Head of caudate nucleus (tissue), 42 donors: ENCODE measurements around the gene SMTN.
"Not testable (repeated sequence)": the region's sequence is repeated elsewhere in the genome, so short reads cannot be mapped to it uniquely, and the experiment has no call there.

Source experiments
- DNase-seq, 42 donors: peaks; one replicate each; pipeline versions ENCODE4 v3.0.0 to v3.0.0-alpha.2; 2020 to 2021; ENCODE audit warnings: mixed read lengths in 7 of 42
- intact Hi-C: fragments of 100-400 bp; cut with DNase I; formaldehyde crosslinking; loops from one replicate; pipeline ENCODE4 v1.15.0; 2022

SMTN gene

DNA sequence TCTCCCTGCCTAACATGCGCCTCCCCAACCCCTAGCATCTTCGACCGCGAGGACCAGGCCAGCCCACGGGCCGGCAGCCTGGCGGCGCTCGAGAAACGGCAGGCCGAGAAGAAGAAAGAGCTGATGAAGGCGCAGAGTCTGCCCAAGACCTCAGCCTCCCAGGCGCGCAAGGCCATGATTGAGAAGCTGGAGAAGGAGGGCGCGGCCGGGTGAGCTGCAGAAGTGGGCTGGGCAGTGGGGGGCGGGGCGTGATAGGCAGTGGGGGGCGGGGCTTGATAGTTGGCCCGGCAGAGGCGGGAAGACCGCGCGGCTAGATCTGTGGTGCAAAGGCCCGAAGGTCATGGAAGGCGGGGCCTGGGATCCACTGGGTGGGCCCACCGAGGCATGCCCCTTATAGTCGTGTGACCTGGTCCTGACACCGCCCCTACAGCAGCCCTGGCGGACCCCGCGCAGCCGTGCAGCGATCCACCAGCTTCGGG is 17.6 kb downstream of the SMTN start:
- peak in 2 of 42 donors; percentile 44 to 65 for DNase-seq
- intact Hi-C loops: loop anchor here (10.0 kb wide), 1 partner anchor 136 kb away; no protein-coding TSS in a partner anchor

DNA sequence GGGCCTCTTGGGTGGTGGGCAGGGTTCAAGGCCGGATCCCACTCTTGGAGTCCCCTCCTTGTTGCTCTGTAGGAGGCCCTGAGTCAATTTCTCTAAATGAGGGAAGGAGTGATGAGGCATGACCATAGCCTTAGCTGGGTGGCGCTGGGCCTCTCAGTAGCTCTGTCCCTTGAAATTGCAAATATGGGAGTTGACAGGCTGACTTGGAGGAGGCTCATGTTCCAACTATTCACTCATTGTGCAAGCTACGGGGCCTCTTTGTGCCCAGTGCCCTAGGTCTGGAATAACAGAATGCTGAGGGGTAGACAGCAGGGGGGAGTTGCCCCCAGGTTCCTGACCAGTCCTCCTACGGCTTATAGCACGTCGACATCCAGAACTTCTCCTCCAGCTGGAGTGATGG is 18.3 kb downstream of the SMTN start:
- no peak for DNase-seq
- intact Hi-C loops: loop anchor here (10.0 kb wide), 1 partner anchor 135 kb away; no protein-coding TSS in a partner anchor

DNA sequence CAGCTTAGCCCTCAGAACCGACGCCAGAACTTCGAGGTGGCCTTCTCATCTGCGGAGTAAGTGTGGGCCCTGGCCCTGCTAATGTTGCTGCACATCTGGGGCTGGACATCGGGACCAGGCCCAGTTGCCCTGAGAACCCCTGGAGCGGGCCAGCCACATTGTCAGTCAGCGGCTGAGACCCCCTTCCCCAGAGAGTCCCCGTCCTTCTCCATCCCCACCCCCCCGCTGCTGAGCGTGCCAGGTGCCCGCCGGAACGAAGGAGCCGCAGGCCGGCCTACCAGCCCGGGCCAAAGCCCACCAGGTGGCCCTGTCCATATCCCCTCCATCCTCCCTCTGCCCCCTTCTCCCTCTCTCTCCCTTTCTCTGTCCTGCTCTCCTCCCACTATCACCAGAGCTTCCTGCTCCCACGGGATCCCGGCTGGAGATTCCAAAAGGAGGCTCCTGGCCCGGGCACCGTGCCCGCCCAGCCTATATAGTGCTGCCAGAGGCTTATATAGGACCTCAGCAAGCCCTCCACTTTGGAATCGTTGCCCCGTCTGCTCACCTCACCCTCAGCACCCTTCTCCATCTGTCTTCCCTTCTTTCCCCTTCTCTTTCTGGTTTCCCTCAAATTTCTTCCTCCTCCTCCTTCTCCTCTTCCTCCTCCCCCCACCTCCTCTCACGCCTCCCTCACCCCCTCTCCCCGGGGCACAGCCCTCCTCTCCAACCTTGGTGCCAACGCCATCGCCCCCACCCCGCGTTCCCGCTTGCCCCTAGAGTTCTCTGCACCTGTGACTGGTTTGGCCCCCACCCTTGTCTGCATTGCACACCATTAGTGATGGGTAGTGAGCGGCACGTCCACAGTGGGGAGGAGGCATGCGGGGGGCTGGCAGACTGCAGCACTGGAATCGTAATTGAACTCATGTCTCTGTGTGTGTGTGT is 19.0 kb downstream of the SMTN start:
- no peak for DNase-seq
- intact Hi-C loops: loop anchor here (10.0 kb wide), 2 partner anchors 55 to 135 kb away; no protein-coding TSS in a partner anchor

DNA sequence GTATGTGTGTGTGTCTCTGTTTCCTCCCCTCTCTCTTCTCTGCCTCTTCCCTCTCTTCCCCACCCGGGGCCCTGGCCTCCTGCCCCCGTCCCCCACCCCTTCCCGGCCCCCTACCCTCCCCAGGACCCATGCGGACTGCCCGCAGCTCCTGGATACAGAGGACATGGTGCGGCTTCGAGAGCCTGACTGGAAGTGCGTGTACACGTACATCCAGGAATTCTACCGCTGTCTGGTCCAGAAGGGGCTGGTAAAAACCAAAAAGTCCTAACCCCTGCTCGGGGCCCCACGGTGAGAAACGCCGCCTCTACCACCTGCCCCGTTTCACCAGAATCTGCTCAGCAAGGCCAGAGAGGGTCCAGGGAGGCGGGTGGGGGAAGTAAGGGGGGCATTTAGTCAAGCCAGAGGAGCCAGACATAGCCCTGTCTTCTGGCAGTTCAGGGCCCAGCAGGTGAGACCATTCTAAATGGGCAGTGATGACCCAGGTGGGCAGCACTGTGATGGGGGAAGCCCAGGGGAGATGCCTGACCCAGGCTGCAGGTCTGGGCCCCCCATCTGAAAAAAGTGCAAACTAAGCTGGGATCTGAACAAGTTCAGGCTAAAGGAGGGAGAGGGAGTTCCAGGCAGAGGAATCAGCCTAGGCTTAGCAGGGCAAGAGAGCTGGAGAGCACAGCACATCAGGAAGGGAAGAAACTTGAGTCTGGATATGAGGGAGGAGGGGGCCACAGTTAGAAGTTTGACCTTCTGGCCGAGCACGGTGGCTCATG is 19.8 kb downstream of the SMTN start:
- intact Hi-C loops: loop anchor here (10.0 kb wide), 1 partner anchor 54 kb away; no protein-coding TSS in a partner anchor

DNA sequence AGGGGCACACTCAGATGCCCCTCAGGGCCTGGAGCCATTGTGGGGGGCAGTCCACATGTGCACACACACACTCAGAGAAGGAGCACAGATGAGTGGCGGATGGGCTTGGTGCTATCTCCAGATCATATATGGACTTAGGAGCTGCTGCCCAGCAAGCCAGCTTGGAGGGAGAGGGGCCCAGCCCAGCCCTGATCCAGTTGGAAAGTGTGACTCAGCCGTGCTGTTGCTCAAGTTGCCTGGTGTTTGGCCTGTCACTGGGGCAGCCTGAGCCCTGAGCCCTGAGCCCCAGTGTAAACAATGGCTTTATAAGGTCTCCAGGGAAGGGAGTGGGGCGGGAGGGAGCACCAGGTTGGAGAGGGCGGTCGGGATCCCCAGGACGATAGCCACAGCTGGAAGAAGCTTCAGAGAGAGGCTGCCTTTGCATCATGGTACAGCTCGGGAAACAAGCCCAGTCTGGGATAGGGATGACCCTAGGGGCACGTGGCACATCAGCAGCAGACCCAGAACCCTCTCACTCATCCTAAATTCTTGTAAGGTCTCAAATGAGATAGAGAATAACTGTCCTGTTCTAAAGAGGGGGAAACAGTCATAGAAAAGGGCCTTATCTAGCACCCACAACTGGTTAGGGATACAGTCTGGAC is 21.4 kb downstream of the SMTN start:
- DNase-seq: no peak
- intact Hi-C loops: loop anchor here (10.0 kb wide), 1 partner anchor 52 kb away; no protein-coding TSS in a partner anchor

More for the DNA sequence above, 19.8 kb downstream of the SMTN start:
- no peak for DNase-seq

DNA sequence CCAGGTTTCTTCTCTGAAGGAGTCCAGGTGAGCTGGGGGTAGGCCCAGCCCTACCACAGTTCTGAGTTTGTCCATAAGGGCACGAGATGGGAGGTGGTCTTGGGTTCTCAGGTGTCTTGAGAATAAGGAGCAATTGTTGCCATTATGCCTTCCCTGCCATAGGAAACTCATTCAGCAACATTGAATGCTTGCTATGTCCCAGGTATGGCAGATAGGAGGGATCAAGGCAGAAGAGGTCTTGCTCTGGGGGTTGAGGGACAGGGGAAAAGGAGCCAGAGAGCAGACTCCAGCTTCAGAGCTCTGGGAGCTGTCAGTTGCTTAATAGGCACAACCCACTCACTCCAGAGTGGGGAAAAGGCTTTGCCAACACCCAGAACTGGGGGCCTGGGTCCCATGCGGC is 22.0 kb downstream of the SMTN start:
- no peak for DNase-seq
- intact Hi-C loops: loop anchor here (10.0 kb wide), 1 partner anchor 52 kb away; no protein-coding TSS in a partner anchor

DNA sequence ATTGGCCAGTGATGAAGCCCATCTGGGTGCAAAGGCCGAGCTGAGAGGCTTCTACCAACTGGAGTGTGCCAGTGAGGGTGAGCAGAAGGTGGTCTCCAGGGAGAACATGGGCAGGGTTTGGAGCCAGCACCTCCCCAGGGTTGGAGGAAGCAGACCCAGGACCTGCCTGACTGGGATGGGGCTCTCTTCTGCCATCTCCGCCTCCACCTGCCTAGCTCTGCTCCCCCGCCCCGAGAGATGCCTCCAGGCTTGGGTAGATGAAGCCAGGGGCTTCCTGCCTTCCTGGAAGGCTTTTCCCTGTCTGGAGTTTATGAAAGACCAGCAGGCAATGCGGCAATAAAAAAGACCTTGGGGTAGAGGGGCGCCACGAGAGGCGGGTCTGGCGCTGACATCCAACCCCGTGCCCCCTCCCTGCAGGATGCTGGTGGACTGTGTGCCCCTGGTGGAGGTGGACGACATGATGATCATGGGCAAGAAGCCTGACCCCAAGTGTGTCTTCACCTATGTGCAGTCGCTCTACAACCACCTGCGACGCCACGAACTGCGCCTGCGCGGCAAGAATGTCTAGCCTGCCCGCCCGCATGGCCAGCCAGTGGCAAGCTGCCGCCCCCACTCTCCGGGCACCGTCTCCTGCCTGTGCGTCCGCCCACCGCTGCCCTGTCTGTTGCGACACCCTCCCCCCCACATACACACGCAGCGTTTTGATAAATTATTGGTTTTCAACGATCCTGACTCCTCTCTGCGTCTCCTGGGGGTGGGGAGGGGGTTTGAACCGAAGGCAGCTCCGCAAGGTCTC is 23.0 kb downstream of the SMTN start:
- intact Hi-C loops: loop anchor here (10.0 kb wide), 1 partner anchor 51 kb away; no protein-coding TSS in a partner anchor
- DNase-seq: no peak

DNA sequence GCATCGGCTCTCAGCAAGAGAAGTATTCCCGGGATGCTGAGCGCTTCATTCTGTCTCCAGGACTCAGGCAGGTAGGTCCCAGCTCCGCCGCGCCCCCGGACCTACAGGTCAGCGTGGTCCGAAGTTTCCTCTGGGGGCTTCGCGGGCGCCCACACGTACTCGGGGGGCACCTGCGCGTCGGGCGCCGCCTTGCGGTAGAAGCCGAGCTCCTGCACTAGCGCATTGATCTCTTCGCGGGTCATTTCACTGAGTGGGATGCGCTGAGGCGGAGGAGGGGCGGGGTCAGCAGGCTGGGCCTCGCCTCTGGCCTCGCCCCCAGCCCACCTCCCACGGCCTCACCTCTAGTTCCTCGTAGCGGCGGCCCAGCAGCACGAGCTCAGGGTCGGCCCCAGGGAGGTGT is 23.8 kb downstream of the SMTN start:
- no peak for DNase-seq
- intact Hi-C loops: loop anchor here (10.0 kb wide), 1 partner anchor 50 kb away; no protein-coding TSS in a partner anchor

DNA sequence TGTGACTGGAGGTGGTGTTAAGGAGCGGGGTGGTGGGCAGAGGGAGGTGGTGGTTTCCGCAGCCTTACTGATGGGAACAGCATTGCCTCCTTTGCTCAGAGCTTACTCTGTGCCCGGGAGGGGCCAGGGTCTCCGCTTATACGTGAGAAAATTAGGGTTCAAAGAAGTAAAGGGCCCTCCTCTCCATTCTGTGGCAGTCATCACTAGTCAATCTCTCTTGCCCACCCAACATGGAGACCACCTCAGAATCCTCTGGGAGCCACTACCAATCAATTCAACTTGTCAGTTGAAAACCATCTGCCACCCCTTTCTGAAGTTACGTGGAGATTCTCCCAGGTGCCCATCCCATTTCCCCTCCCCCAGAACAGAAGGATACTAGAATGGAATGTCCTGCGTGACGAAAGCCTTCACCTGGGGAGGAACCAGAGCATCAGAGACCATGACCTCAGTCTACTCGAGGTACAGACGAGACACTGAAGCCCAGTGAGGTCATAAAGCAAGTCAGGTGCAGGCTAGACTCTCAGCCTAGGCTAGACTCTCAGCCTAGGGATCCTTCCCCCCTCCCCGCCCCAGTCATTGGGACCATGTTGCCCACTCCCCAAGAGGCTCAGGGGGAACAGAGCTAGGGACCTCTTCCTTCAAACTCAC is 24.3 kb downstream of the SMTN start:
- intact Hi-C loops: loop anchor here (10.0 kb wide), 1 partner anchor 49 kb away; no protein-coding TSS in a partner anchor
- DNase-seq: no peak

DNA sequence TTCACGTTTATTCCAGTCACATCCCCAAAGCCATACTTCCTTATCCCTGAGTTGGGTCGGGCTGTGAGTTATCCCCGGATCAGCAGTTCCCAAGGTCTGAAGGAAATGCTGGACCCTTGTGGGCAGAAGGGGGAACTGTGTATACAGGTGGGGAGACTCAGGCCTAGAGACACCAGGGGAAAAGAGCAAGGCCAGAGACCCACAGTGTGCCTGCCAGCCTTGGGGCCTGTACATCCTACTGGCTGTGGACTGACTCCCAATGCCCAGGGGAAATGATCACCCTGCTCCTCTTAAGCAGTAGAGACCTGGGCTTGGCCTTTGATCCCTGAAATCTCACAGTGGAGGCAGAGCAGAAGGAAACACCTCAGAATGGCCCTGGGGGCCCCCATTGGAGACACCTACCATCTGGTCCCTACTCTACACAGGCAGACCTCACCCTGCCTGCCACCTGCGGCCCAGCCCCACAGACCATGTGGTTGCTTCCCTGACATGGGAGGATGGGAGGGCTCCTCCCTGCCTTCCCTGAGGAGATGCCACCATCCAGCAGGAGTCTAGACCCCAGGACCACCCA is 25.0 kb downstream of the SMTN start:
- DNase-seq: no peak
- intact Hi-C loops: loop anchor here (10.0 kb wide), 1 partner anchor 49 kb away; no protein-coding TSS in a partner anchor

DNA sequence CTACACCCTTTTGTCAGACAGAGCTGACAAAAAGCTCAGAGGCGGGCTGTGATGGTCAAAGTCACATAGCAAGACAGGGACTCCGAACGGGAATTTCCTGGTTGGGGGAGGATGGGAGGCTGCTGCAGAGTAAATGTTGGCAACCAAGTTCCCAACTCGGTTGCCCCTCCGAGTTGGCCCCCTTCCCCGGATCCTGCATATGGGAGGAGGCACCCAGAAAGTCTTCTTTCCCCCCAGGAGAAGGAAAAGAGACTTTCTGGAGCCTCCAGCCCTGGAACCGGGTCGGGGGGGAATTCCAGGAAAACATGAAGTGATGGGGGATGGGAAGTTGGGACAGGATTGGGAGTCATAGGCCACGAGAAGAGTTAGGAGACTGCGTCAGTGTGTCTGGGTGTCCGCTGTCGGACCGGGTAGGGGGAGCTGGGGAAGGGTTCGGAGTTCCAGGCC is 25.6 kb downstream of the SMTN start:
- intact Hi-C loops: loop anchor here (1.0 to 10.0 kb wide), 2 partner anchors 21 to 48 kb away; no protein-coding TSS in a partner anchor
- DNase-seq: no peak

DNA sequence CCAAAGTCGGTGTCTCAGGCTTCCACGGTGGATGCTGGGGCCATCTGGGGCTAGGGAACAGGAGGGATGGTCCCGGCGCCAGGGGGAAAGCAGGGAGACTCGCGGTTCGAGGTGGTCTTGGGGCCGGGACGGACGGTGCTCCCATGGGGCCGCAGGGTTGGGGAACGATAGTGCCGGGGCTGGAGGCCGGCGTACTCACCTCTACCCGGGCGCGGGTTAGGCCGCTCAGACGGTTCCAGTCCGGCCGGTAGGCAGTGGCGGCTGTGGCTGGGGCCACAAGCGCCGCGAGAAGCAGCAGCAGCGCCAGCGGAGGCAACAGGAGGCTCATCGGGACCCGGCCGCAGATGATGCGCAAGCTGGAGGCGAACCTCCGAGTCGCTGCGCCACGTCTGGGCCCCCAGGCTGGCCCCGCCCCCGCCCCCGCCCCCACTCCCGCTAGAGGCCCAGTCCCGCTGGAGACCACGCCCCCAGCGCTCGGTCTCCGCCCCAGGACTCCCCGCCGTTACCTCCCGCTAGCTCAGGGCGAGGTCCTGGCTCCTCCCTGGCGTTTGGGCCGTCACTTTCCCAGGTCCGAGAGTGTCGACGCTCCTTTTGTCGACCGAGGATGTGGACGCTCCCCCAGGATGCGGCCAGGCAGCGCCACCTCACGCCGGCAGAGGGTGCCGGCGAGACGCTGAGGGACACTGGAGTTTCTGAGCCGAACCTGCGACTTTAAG is 26.2 kb downstream of the SMTN start, which contains the start of gene SELENOM:
TSS of gene SELENOM (minus strand) at position 391 of the 716 bp plus-strand sequence. CDS start at position 328, 63 bp downstream.
- intact Hi-C loops: loop anchor here (1.0 to 10.0 kb wide), 2 partner anchors 22 to 47 kb away; no protein-coding TSS in a partner anchor
- peak; percentile 81 to 96 (median 92) for DNase-seq

DNA sequence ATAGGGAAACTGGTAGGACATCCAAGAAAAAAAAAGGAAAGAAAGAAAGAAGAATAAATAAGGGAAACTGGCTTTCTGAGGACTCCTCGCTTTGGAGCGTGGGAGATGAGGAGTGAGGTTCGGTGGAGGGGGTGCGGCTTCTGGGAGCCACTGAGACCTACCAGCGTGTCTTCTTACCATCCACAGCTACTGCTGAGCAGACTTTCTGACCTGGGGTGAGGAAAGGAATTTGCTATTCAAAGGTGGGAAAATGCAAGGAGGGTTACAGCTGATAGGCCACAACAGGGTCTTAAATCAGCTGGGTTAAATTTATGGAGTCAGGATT is 26.7 kb downstream of the SMTN start:
- intact Hi-C loops: loop anchor here (1.0 to 10.0 kb wide), 2 partner anchors 23 to 47 kb away; no protein-coding TSS in a partner anchor

DNA sequence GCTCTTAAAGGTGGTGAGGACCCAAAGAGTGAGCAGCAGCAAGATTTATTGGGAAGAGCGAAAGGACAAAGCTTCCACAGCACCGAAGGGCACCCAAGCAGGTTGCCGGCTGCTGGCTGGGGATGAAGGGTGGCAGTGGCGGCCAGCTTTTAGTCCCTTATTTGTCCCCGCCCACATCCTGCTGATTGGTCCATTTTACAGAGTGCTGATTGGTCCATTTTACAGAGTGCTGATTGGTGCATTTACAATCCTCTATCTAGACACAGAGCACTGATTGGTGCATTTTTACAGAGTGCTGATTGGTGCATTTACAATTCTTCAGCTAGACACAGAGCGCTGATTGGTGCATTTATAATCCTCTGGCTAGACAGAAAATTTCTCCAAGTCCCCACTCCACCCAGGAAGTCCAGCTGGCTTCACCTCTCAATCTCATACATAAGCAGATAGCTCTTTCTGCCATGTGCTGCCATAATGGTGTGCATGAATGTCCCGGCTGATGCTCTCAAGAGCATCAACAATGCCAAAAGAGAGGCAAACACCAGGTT is 31.5 kb downstream of the SMTN start:
- DNase-seq, intact Hi-C loops: not testable (repeated sequence)

More for the DNA sequence above, 26.7 kb downstream of the SMTN start:
- DNase-seq: no peak

DNA sequence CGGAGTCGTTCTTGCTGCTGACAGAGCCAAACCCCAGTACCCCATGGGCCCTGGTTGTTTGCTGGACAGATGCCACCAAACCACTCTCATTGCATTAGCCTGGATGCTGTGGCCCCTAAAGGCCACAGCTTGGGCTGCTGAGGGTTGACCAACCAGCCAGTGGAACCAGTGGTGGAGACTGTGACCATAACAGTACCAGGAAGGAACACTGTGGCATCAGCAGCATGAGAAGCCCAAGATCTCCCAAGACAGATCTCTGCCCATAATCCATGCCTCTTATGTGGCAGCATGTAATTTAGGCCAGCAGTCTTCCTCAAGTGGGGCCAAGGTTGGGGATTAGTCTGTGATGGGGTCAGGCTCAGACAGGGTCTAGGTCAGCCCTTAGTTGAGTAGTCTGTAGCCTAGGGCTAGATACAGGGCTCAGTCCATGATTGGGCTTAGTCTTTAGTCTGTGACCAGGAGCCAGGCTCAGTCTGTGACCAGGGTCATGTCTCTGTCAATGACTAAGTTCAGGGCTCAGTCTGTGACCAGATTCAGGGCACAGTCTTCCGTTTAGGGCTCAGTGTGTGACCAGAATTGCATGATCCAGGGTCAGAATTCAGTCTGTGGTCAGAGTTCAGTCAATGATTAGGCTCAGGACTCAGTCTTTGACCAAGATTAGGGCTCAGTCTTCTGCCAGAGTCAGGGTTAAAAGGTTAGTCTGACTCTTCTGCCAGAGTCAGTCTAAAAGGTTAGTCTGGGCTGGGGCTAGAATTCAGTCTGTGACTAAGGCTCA is 37.1 kb downstream of the SMTN start:
- no peak for DNase-seq
- intact Hi-C loops: no loop called here
